ENCODE measurements around the gene PCDH9.

DNA sequence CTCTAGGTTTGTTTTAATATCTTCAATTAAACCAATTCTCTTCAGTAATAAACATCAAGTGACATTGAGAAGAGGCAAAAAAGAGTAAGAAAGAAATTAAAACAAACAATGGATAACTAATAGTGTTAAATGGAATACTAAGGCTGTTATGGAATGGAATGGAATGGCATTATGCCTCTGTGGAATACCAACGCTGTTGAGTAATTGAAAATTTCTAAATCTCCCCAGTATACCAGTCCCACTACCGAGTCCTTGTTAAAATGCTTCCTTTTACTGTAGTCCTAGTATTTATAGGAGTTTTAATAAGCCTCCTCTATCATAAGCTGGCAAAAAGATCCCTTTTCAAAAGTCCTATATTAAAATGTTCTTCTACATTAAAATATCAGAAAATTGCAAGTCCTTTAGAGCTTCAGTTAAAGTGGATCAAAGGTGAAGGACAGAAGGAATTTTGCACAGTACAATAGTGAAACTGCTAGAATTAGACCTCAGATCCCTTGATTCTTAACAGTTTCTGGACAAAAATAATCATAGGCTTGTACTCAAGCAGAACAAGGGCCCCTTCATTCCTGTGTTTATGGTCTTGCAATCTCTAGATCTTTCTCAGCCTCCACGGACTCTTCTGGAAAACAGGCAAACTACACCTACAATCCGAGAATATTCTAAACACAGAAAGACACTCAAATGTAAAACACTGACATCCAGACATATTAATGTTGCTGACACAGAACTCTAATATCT lies 128.2 kb downstream of the PCDH9 start:
- TF ChIP-seq, protein P1, sequence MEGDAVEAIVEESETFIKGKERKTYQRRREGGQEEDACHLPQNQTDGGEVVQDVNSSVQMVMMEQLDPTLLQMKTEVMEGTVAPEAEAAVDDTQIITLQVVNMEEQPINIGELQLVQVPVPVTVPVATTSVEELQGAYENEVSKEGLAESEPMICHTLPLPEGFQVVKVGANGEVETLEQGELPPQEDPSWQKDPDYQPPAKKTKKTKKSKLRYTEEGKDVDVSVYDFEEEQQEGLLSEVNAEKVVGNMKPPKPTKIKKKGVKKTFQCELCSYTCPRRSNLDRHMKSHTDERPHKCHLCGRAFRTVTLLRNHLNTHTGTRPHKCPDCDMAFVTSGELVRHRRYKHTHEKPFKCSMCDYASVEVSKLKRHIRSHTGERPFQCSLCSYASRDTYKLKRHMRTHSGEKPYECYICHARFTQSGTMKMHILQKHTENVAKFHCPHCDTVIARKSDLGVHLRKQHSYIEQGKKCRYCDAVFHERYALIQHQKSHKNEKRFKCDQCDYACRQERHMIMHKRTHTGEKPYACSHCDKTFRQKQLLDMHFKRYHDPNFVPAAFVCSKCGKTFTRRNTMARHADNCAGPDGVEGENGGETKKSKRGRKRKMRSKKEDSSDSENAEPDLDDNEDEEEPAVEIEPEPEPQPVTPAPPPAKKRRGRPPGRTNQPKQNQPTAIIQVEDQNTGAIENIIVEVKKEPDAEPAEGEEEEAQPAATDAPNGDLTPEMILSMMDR (IDR thresholded peaks at IDR 0.05): no peak
- no peak for TF ChIP-seq EP300 (IDR thresholded peaks at IDR 0.05)
